ENCODE measurements around the gene PCYT2. TPM values are rescaled to one million over a fixed set of nuclear protein-coding genes. Genes with fewer than 3 reads are reported as not detected.

PCYT2 gene
- total RNA-seq, 2 donors from 2014 or later, result 21.6 to 26.0 TPM

DNA sequence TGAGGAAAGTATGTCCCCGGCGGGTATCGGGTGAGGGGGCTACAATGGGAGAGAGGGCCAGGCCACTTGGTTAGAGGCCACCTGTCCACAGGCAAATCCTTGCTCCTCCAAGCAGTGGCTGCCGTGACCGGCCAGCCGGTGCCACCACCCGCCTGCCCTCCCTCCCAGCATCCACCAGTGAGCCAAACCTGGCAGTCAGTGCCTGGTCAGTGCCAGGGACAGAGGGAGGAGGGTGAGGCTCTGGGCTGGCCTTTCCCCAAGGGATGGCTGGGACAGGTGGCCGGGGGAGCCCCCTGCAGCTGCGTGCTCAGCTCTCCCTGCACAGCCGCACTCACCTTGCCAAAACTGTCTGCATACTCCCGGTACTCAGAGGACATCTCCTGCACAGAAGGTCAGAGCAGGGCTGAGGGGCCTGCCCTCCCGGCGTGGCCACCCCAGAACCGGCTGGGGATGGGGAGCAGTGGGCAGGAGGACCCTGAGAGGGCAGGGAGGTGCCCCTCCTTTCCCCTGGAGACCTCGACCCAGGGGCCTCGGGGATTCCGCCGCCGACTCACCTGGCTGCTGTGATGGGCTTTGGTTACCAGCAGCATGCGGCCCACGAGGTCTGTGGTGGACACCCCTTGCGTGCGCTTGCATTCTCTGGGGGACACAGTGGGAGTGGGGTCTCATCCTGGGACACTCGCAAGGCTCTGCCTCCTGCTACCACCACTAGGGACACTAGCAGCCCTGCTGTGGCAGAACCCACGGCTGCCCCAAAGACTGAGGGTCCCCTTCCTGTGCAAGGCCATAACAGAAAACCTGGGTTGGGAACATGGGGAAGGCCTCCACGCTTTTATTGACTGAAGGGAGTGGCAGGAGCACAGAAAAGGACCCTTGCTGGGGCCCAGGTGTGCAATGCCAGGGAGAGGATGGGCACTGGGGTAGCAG is 3.7 kb downstream of the PCYT2 start:
- no peaks in the 10 kb centered on the region for H3K9me3 ChIP-seq (ENCODE audit: control insufficient read depth, low read length, poor library complexity, severe bottlenecking)
- ATAC-seq, result no peak
- Mint-ChIP-seq H3K27me3 (no peaks in the 10 kb centered on the region), H3K27ac (no peak overlapping the region), H3K4me3 (no peak overlapping the region), H3K36me3 (ENCODE audit: low read depth) (peaks cover 2% of the 10 kb centered on the region), H3K4me1 (peaks cover 4% of the 10 kb centered on the region)
- no peak for DNase-seq

DNA sequence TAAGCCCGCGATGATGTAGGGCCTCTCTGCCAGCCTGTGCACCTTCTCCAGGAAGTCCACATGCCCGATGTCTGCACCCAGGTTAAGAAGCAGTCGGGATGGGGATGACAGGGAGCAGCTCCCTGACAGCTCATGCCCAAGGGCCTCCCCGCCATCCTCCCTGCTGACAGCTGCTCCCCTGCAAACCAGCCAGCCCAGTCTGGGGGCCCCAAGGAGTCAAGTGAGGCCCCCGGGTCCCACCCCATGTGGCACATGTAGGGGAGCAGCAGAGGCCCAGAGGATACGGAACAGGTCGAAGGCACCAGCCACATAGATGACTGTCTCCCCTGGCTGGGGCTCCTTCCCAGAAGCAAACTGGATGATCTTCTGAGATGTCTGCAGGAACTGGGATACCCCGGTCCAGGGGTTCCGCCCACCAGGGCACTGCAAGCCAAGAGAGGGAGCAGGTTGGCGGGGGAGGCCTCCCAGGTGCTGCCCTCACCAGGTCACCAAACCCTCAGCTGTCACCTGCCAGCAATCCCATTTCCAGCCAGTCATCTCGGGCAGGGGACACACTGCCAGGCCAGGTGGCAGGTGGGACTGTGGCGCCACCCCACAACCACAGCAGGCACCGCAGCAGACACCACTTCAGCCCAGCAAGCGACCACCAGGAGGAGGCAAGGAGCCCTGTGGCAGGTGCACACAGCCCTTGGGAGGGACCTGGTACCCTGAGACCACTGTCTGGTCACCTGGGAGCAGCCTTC is 4.6 kb downstream of the PCYT2 start:
- no peak for DNase-seq
- H3K4me3 Mint-ChIP-seq, result no peak overlapping the region
- peaks cover 3% of the 10 kb centered on the region for H3K4me1 Mint-ChIP-seq
- ATAC-seq, result no peak
- H3K9me3 ChIP-seq (ENCODE audit: control insufficient read depth, low read length, poor library complexity, severe bottlenecking), result no peaks in the 10 kb centered on the region
- no peak overlapping the region for H3K27ac Mint-ChIP-seq
- H3K27me3 Mint-ChIP-seq, result no peaks in the 10 kb centered on the region
- peaks cover 2% of the 10 kb centered on the region for H3K36me3 Mint-ChIP-seq (ENCODE audit: low read depth)

DNA sequence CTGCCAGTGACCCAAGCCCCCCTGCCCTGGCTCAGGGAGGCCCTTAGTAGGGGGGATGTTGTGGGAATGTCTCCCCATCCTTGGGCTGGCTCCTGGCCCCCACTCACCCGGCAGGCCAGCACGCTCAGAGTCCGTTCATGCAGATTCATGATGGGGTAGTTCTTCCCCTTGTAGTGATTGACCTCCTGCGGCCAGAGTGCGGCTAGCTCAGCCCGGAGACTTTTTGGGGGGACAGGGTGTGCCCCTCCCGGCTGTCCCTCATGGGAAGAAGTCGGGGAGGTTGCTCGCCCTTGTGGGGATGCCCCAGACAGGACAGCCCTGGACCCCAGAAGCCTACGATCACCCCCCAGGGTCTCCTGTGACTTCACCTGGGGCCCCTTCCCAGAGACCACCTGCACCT is 5.2 kb downstream of the PCYT2 start:
- H3K4me1 Mint-ChIP-seq, result no peaks in the 10 kb centered on the region
- ATAC-seq, result no peak

DNA sequence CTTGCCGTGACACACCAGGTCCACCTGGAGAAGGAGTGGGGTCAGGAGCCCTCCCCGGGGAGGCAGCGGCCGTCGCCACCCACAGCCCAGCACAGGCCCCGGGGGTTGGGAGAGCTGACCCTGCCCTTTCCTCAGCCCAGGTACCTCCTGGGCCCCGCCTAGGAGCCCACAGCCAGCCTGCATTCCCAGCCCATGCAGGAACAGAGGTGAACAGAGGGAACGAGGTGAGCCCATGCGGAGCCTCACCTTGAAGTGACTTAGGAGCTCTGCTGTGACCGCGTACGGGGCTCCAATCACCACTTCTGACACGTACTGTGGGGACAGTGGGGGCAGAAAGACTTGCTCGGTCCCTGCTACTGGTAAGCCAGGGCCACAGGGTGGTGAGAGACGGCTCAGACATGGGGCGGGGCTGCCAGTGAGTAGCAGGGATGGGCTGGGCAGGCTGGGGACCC is 5.7 kb downstream of the PCYT2 start:
- DNase-seq, result no peak
- H3K27ac Mint-ChIP-seq, result no peak overlapping the region
- peaks cover 2% of the 10 kb centered on the region for H3K36me3 Mint-ChIP-seq (ENCODE audit: low read depth)
- H3K27me3 Mint-ChIP-seq, result peaks cover 11% of the 10 kb centered on the region
- peaks cover 4% of the 10 kb centered on the region for H3K4me1 Mint-ChIP-seq
- H3K9me3 ChIP-seq (ENCODE audit: control insufficient read depth, low read length, poor library complexity, severe bottlenecking), result no peaks in the 10 kb centered on the region
- no peak overlapping the region for H3K4me3 Mint-ChIP-seq
- no peak for ATAC-seq

More for the DNA sequence above, 5.2 kb downstream of the PCYT2 start:
- H3K4me3 Mint-ChIP-seq, result no peak overlapping the region
- H3K9me3 ChIP-seq (ENCODE audit: control insufficient read depth, low read length, poor library complexity, severe bottlenecking), result no peaks in the 10 kb centered on the region
- H3K27ac Mint-ChIP-seq, result no peak overlapping the region
- H3K36me3 Mint-ChIP-seq (ENCODE audit: low read depth), result peaks cover 2% of the 10 kb centered on the region
- peaks cover 6% of the 10 kb centered on the region for H3K27me3 Mint-ChIP-seq
- DNase-seq, result no peak

DNA sequence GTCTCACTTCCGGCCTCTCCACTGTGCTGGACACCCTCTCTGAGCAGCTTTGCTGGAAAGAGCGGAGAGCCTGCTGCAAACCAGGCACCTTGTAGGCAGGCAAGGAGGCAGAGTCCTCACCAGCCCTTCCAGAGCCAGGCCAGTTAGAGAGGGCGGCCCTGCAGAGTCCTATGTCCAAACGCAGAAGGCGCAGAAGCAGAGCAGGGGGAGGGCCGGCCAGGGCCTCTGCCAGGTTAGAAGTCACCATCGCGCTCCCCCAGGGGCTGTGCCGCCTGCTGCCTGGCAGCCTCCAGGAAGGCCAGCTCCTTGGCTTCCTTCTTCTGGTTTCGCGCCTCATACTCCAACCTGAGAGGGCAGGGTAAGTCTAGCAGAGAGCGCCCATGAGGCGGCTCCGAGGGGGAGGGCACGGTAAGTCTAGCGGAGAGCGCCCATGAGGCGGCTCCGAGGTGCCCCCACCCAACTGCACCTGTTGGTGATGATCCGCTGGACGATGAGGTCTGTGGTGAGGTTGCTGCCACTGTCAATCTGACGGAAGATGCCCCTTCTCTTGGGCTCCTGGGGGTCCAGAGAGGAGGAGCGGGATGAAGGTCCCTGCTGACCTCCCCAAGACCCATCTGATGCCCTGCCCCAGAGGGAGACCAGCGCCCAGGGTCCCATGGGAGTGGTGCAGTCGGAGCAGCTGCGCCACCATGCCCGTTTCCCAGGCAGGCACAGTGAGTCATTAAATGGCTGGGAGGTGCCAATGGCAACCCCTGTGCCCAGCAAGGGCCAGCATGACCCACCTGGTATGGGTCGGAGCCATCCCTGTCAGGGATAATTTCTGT is 6.4 kb downstream of the PCYT2 start:
- ATAC-seq, result no peak

DNA sequence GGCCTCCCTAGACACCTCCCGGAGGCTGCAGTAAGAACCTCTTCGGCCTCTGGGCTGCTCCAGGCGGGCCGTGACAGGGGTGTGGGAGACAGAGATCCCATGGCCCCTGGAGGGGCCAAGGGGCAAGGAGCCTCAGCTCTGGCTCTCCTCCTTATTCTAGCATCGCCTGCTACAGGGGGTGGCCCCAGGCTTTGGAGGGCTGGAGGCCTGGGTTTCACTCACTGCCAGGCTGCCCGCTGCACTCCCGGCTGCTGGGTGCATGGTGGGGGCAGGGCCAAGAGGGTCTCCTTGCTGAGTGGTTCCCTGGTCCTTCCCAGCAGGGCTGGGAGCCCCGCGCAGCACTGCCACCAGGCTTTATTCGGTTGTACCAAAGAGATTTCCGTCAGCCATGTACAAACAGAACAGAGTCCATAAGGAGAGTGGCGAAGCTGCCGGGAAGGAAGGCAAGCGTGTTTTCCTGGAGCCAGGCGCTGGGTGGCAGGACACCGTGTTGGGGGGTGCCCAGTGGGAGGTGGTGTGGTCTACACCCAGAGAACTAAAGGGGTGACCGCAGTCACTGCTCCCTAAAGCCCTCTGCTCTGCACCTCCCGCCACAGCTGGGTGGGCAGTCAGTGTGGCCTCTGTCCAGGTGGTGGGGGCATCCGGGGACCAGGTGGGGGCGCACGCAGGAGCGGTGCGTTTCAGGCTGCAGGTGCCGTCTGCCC is 7.2 kb downstream of the PCYT2 start:
- no peak overlapping the region for H3K27ac Mint-ChIP-seq
- H3K36me3 Mint-ChIP-seq (ENCODE audit: low read depth), result peaks cover 3% of the 10 kb centered on the region
- ATAC-seq (no peak), DNase-seq (no peak)
- H3K27me3 Mint-ChIP-seq, result peaks cover 19% of the 10 kb centered on the region
- no peak overlapping the region for H3K4me3 Mint-ChIP-seq
- H3K9me3 ChIP-seq (ENCODE audit: control insufficient read depth, low read length, poor library complexity, severe bottlenecking), result no peaks in the 10 kb centered on the region
- H3K4me1 Mint-ChIP-seq, result peaks cover 4% of the 10 kb centered on the region

More for the DNA sequence above, 6.4 kb downstream of the PCYT2 start:
- no peak overlapping the region for H3K27ac Mint-ChIP-seq
- no peaks in the 10 kb centered on the region for H3K9me3 ChIP-seq (ENCODE audit: control insufficient read depth, low read length, poor library complexity, severe bottlenecking)
- H3K36me3 Mint-ChIP-seq (ENCODE audit: low read depth), result peaks cover 3% of the 10 kb centered on the region
- H3K27me3 Mint-ChIP-seq, result peaks cover 18% of the 10 kb centered on the region
- peaks cover 4% of the 10 kb centered on the region for H3K4me1 Mint-ChIP-seq
- no peak for DNase-seq
- no peak overlapping the region for H3K4me3 Mint-ChIP-seq

DNA sequence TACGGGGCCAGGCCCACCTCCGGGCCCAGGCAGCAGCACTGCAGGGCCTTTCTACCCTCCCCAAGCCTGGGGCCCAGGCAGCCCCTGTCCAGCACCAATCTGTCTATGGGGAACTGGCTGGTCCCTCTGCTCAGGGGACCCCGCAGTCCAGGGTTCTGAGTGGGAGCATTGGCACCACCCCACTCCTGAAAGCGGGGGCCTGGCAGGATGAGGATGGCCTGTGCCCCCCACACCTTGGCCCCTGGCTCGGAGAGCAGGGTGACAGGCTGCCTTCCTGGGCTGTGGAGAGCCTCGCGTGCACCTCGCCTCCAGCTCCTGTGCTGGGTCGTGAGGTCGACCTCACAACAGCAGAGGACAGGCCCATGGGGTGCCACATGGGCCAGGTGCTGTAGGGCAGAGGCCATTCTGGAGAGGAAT is 7.8 kb downstream of the PCYT2 start:
- Mint-ChIP-seq H3K27me3 (peaks cover 19% of the 10 kb centered on the region), H3K4me1 (peaks cover 4% of the 10 kb centered on the region), H3K36me3 (ENCODE audit: low read depth) (peaks cover 3% of the 10 kb centered on the region), H3K4me3 (no peak overlapping the region), H3K27ac (no peak overlapping the region)
- no peaks in the 10 kb centered on the region for H3K9me3 ChIP-seq (ENCODE audit: control insufficient read depth, low read length, poor library complexity, severe bottlenecking)
- no peak for ATAC-seq
- DNase-seq, result no peak

DNA sequence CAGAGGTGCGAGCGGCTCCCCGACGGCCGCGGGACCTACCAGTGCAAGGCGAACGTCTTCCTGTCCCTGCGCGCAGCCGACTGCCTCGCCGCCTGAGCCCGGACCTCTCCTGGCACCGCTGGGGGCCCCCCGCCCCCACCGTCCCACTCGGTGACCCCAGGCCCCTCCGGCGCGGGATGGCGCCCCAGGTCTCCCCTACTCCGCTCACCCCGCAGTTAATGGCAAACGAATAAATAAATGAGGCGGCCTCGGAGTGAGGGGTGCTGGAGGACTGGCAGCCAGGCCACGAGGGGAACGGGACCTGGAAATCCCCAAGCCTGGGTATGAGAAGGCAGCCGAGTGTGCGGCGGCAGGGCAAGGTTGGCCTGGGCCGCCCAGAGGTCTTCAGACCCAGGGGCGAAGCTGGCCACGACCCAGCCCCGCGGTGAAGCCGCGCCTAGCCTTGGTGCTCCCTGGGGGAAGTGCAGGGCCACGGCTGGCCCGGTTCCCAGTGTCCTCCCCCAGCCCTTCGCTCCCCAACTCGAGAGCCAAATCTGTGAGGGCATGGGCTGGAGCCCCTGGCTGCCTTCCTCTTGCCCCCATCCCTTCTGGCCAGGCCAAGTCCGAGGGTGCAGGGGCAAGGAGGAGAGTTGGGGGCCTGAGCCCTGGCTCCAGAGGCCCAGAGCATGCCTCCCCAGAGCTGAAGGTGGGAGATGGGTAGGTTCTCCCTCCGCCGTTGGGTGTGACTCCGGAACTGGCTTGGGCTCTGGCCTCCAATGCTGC is 8.4 kb downstream of the PCYT2 start:
- no peak for DNase-seq
- ATAC-seq, result peak; percentile 55
- H3K9me3 ChIP-seq (ENCODE audit: control insufficient read depth, low read length, poor library complexity, severe bottlenecking), result no peaks in the 10 kb centered on the region
- H3K27ac Mint-ChIP-seq, result no peak overlapping the region
- peak overlapping the region; percentile 39 for H3K4me3 Mint-ChIP-seq
- H3K27me3 Mint-ChIP-seq, result peaks cover 19% of the 10 kb centered on the region
- peaks cover 3% of the 10 kb centered on the region for H3K36me3 Mint-ChIP-seq (ENCODE audit: low read depth)
- peaks cover 4% of the 10 kb centered on the region for H3K4me1 Mint-ChIP-seq

DNA sequence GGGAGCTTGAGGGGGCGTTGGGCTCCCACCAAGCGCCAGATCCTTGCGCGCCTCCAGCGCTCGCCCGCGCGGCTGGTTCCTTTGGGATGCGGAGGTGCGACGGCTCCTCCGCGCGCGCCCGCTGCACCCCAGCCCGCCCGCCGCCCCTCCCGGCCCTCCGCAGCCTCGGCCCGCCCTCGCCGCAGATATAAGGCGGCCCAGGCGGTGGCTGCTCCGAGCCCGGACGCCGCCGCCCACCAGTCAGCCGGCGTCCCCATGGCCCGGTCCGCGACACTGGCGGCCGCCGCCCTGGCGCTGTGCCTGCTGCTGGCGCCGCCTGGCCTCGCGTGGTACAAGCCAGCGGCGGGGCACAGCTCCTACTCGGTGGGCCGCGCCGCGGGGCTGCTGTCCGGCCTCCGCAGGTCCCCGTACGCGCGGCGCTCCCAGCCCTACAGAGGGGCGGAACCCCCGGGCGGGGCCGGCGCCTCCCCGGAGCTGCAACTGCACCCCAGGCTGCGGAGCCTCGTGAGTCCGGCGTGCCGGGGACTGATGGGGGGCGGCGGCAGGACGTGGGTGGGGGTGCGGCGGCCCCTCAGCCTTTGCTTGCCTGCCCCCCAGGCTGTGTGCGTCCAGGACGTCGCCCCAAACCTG is 9.1 kb downstream of the PCYT2 start, which contains the start of gene NPB:
Gene NPB, plus strand, starts transcription at position 216 of the 630 bp plus-strand sequence. Its CDS starts 40 bp downstream, at position 256.
- Mint-ChIP-seq H3K4me1 (peaks cover 4% of the 10 kb centered on the region), H3K36me3 (ENCODE audit: low read depth) (peaks cover 3% of the 10 kb centered on the region), H3K4me3 (peak within 1 kb of the TSS; percentile 64), H3K27me3 (peaks cover 19% of the 10 kb centered on the region), H3K27ac (no peak within 1 kb of the TSS)
- DNase-seq, result no peak
- no peaks in the 10 kb centered on the region for H3K9me3 ChIP-seq (ENCODE audit: control insufficient read depth, low read length, poor library complexity, severe bottlenecking)
- ATAC-seq, result peak; percentile 64

DNA sequence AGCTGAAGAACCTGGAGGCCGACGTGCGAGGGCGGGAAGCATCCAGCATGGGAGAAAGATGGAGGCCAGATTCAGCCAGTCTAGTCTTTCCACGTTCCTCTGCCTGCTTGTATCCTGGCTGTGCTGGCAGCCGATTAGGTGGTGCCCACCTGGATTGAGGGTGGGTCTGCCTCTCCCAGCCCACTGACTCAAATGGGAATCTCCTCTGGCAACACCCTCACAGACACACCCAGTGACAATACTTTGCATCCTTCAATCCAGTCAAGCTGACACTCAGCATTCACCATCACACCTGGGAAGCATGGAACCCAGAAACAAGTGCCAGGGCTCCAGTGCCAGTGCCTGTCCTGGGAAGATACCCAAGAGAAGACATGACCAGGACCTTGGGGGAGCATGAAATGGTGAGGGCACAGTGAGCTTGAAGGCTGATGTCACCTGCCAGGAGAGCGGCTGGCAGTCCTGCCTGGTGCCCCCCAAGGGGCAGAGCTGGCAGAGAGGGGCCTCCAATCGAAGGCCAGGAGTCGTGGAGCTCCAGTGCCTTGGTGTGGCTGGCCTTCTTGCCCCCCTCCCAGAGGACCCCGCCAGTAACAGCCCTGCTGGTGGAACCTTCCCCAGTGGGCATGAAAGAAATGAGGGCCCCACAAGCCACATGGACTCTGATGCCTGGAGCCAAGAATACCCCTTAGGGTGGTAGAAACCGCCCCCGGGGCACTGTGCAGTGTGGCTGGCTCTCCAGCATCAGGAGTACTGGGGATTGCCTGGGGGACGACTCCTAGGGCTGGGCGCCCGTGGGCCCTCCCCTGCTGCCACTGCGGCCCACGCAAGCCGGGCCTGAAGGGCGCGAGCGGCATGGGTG is 9.8 kb downstream of the PCYT2 start:
- DNase-seq (no peak), ATAC-seq (peak; percentile 15)
- no peaks in the 10 kb centered on the region for H3K9me3 ChIP-seq (ENCODE audit: control insufficient read depth, low read length, poor library complexity, severe bottlenecking)
- Mint-ChIP-seq H3K4me1 (peaks cover 4% of the 10 kb centered on the region), H3K27ac (no peak overlapping the region), H3K4me3 (peak overlapping the region; percentile 64), H3K27me3 (peaks cover 19% of the 10 kb centered on the region), H3K36me3 (ENCODE audit: low read depth) (peaks cover 3% of the 10 kb centered on the region)
